OCI-LY7 (cell line): Measurements from ENCODE around the gene ZC3H14. TPM values are rescaled to one million over a fixed set of nuclear protein-coding genes. Genes with fewer than 3 reads are reported as not detected.

ENCODE experiments used
- BruUV-seq: library from RNA; stranded (reverse); fragments of 400-500 nt; replicated peaks from 2 replicates; lab custom pipeline; 2021; lab: Mats Ljungman, UMichigan
- CTCF ChIA-PET: fragments of 300-600 bp; sonication (Branson Sonifier 250); formaldehyde crosslinking; loops from one replicate; lab custom pipeline; 2022; ENCODE audit warnings: antibody characterized with exemption; ENCODE audit not compliant: unreplicated experiment; lab: Charles Lee
- POLR2A ChIA-PET: fragments of 300-600 bp; sonication (Branson Sonifier 250); formaldehyde crosslinking; loops from one replicate; lab custom pipeline; 2022; ENCODE audit warnings: antibody characterized with exemption; lab: Charles Lee
- DNase-seq: peaks from one replicate; pipeline ENCODE4 v3.0.0-alpha.2; 2015; ENCODE audit warnings: low spot score
- H2AFZ ChIP-seq: fragments of 200-600 bp; sonication (generic), shearing (Covaris generic); 2 replicates; pipeline ENCODE4 v1.6.1; 2014; ENCODE audit warnings: mild to moderate bottlenecking, antibody characterized with exemption, low read length, moderate library complexity
- H3K27ac ChIP-seq: fragments of 200-600 bp; sonication (generic); 2 replicates; pipeline ENCODE4 v1.5.1; 2014; ENCODE audit warnings: mixed run types, low read depth, mild to moderate bottlenecking, moderate library complexity, low read length, inconsistent platforms; ENCODE audit not compliant: poor library complexity, severe bottlenecking
- H3K36me3 ChIP-seq: fragments of 200-600 bp; sonication (generic); 2 replicates; pipeline ENCODE4 v1.6.1; 2014; ENCODE audit warnings: mild to moderate bottlenecking, antibody characterized with exemption, low read length, moderate library complexity, mixed read lengths; ENCODE audit not compliant: insufficient read depth
- H3K4me1 ChIP-seq: fragments of 200-600 bp; sonication (generic); 2 replicates; pipeline ENCODE4 v1.5.1; 2014; ENCODE audit warnings: mild to moderate bottlenecking, low read length; ENCODE audit not compliant: insufficient read depth, poor library complexity, severe bottlenecking
- H3K4me2 ChIP-seq: fragments of 200-600 bp; sonication (generic); 2 replicates; pipeline ENCODE4 v1.6.1; 2014; ENCODE audit warnings: mild to moderate bottlenecking, low read length
- H3K4me3 ChIP-seq: fragments of 200-600 bp; sonication (generic); 2 replicates; pipeline ENCODE4 v1.5.1; 2014; ENCODE audit warnings: mild to moderate bottlenecking, low read depth, low read length; ENCODE audit not compliant: poor library complexity, severe bottlenecking
- H3K79me2 ChIP-seq: fragments of 200-600 bp; sonication (generic); 2 replicates; pipeline ENCODE4 v1.6.1; 2016; ENCODE audit warnings: low read depth, mild to moderate bottlenecking, low read length, moderate library complexity, mixed read lengths; ENCODE audit not compliant: insufficient read depth
- H3K9me2 ChIP-seq: fragments of 200-600 bp; sonication (generic); 2 replicates; pipeline ENCODE4 v1.6.1; 2016; ENCODE audit warnings: mild to moderate bottlenecking, low read length, mixed read lengths; ENCODE audit not compliant: insufficient read depth
- H3K9me3 ChIP-seq: fragments of 200-600 bp; sonication (generic); 2 replicates; pipeline ENCODE4 v1.6.1; 2014; ENCODE audit warnings: mild to moderate bottlenecking, mixed run types, low read length, mixed read lengths
- H4K20me1 ChIP-seq: fragments of 200-600 bp; sonication (generic); 2 replicates; pipeline ENCODE4 v1.6.1; 2014; ENCODE audit warnings: mild to moderate bottlenecking, antibody characterized with exemption, low read length, moderate library complexity, mixed read lengths; ENCODE audit not compliant: insufficient read depth
- EZH2phosphoT487 ChIP-seq: fragments of 200-600 bp; sonication (generic); IDR thresholded peaks from 2 replicates; pipeline ENCODE4 v1.6.1; 2018; ENCODE audit warnings: low read depth, borderline replicate concordance, mild to moderate bottlenecking, mixed run types, antibody characterized with exemption, low read length, moderate library complexity, mixed read lengths
- intact Hi-C: fragments of 100-400 bp; cut with micrococcal nuclease; formaldehyde crosslinking; loops from one replicate; pipeline ENCODE4 v1.10.0; 2022; ENCODE audit not compliant: unreplicated experiment
- total RNA-seq, 2 experiments: library from RNA; depleted of rRNA in 1 of 2; stranded (reverse); fragments of >200 nt in 1 of 2; shearing (Covaris generic) in 1 of 2; gene quantifications; 2 replicates each; pipeline ENCODE4 v1.2.3, GENCODE V29; 2014 to 2022
- TF ChIP-seq, protein P1 (sequence below): fragments of 200-600 bp; sonication (generic); conservative IDR thresholded peaks from 2 replicates; pipeline ENCODE4 v1.5.1; 2014; ENCODE audit warnings: mild to moderate bottlenecking, antibody characterized with exemption, low read length, moderate library complexity, mixed read lengths

Gene ZC3H14
- total RNA-seq, 2 experiments from 2014 or later = 36.6 to 53.5 TPM

DNA sequence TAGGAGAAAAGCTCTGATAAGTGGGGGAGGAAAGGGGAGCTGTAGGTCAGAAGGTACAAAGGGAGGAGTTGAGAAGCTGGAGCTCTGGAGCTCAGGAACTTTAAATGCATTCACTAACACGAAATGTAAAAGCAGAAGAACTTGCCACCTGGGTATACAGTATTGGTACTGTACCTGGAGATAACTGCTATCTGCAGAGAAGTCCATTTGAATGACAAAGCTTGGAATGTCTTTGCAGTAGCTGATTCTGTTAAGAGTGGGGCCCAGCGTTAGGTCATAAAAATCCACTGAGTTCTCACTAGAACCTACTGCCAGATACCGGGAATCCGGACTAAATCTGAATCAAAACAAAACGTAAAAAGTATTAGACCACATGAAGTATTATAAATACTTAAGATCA, 55.6 kb downstream of the ZC3H14 start:
- Histone ChIP-seq H2AFZ (no peak overlapping the region), H3K9me2 (no peaks in the 10 kb centered on the region), H3K27ac (no peak overlapping the region), H3K4me1 (no peaks in the 10 kb centered on the region), H3K36me3 (peaks cover 37% of the 10 kb centered on the region; the same call in 1 of the 2 replicates), H3K4me3 (no peak overlapping the region), H3K9me3 (no peaks in the 10 kb centered on the region), H3K4me2 (no peak overlapping the region), H4K20me1 (no peaks in the 10 kb centered on the region), H3K79me2 (no peaks in the 10 kb centered on the region)
- no peak for DNase-seq
- BruUV-seq = no TSS peak
- ChIA-PET CTCF (no interaction called here), POLR2A (interaction anchor here (0.6 to 0.9 kb wide), 2 partner anchors 12 to 1260 kb away, joined by 3 read pairs; no protein-coding TSS in a partner anchor)
- no peak for TF ChIP-seq EZH2phosphoT487
- TF ChIP-seq, protein P1, sequence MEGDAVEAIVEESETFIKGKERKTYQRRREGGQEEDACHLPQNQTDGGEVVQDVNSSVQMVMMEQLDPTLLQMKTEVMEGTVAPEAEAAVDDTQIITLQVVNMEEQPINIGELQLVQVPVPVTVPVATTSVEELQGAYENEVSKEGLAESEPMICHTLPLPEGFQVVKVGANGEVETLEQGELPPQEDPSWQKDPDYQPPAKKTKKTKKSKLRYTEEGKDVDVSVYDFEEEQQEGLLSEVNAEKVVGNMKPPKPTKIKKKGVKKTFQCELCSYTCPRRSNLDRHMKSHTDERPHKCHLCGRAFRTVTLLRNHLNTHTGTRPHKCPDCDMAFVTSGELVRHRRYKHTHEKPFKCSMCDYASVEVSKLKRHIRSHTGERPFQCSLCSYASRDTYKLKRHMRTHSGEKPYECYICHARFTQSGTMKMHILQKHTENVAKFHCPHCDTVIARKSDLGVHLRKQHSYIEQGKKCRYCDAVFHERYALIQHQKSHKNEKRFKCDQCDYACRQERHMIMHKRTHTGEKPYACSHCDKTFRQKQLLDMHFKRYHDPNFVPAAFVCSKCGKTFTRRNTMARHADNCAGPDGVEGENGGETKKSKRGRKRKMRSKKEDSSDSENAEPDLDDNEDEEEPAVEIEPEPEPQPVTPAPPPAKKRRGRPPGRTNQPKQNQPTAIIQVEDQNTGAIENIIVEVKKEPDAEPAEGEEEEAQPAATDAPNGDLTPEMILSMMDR = no peak
- intact Hi-C loops = no loop called here

DNA sequence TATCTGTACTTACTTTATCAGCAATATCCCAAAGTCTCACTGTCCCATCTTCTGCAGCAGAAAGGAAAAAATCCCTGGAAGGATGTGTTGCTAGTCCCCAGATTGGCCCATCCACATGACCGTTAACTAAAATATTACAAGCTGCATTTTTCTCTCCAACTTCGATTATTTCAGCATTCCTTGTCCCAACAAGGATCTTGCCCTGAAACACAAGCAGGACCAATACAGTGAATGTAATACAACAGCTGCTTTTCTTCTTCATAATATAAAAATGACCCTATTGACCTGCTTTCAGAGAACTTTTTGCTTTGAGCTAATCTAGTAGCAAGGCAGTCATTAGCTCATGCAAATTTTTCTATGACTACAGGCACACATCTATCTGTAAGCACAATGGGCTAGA, 58.3 kb downstream of the ZC3H14 start:
- Histone ChIP-seq H2AFZ (no peak overlapping the region), H3K4me3 (no peak overlapping the region), H4K20me1 (no peaks in the 10 kb centered on the region), H3K36me3 (peaks cover 11% of the 10 kb centered on the region; the same call in 1 of the 2 replicates), H3K9me3 (no peaks in the 10 kb centered on the region), H3K27ac (no peak overlapping the region), H3K4me1 (no peaks in the 10 kb centered on the region), H3K4me2 (no peak overlapping the region), H3K79me2 (no peaks in the 10 kb centered on the region), H3K9me2 (no peaks in the 10 kb centered on the region)
- ChIA-PET POLR2A (interaction anchor here (0.7 kb wide), 1 partner anchor 149 kb away, joined by 4 read pairs; no protein-coding TSS in a partner anchor), CTCF (no interaction called here)
- BruUV-seq = no TSS peak
- TF ChIP-seq EZH2phosphoT487 = no peak
- TF ChIP-seq, protein P1 = no peak
- DNase-seq = no peak
- intact Hi-C loops = no loop called here

DNA sequence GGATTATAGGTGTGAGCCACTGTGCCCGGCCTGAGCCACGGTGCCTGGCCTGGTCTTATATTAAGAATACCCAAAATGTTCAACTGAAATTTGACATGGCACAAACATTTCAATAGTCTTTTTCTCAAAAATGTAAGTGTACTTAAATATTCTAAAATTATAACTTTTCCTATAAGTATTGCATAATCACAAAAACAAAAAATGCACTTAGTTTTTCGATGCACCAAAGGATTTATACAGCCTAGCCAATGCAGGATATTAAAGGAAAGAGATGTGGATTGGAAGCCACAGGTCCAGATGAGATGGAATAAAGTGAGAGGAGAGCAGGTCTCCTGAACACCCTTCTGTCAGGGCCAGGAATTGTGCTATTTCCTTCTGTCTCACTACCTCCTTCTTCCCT, 62.8 kb downstream of the ZC3H14 start:
- TF ChIP-seq, protein P1 = no peak
- TF ChIP-seq EZH2phosphoT487 = no peak
- CTCF ChIA-PET = no interaction called here
- no peak overlapping the region for H2AFZ ChIP-seq
- H3K4me2 ChIP-seq = no peak overlapping the region
- no peak overlapping the region for H3K27ac ChIP-seq
- BruUV-seq = no TSS peak
- no peak for DNase-seq
- no peaks in the 10 kb centered on the region for H3K36me3 ChIP-seq
- H4K20me1 ChIP-seq = no peaks in the 10 kb centered on the region
- POLR2A ChIA-PET = interaction anchor here (1.5 kb wide), 1 partner anchor 10 kb away, joined by 3 read pairs; no protein-coding TSS in a partner anchor
- H3K9me3 ChIP-seq = no peaks in the 10 kb centered on the region
- no peak overlapping the region for H3K4me3 ChIP-seq
- intact Hi-C loops = no loop called here
- H3K4me1 ChIP-seq = no peaks in the 10 kb centered on the region
- no peaks in the 10 kb centered on the region for H3K79me2 ChIP-seq
- H3K9me2 ChIP-seq = no peaks in the 10 kb centered on the region
